GM18499 (cell line): ENCODE results near the gene TGM1.
A peak's percentile ranks its signal among the peaks of the same experiment; 100 is the strongest.
"Not testable (repeated sequence)": the region's sequence is repeated elsewhere in the genome, so short reads cannot be mapped to it uniquely, and the experiment has no call there.

Source experiments
- ATAC-seq: cut with Tn5 transposase; IDR thresholded peaks from one replicate; pipeline ENCODE4 v1.9.1; 2021; ENCODE audit warnings: moderate number of reproducible peaks; ENCODE audit not compliant: insufficient read depth, unreplicated experiment

The TGM1 gene

GRCh38 chr14:24256960-24257359 is 6.0 kb downstream of the TGM1 start:
- ATAC-seq: no peak

- ATAC-seq: no peak
Measured at GRCh38 chr14:24255931-24256711, 6.9 kb downstream of the TGM1 start.

GRCh38 chr14:24255438-24255837 is 7.5 kb downstream of the TGM1 start:
- ATAC-seq: no peak

GRCh38 chr14:24254630-24255392 is 8.2 kb downstream of the TGM1 start:
- ATAC-seq: no peak

- no peak for ATAC-seq
Measured at GRCh38 chr14:24253936-24254335, 9.0 kb downstream of the TGM1 start.

- no peak for ATAC-seq
Measured at GRCh38 chr14:24252289-24253124, 10.5 kb downstream of the TGM1 start.

- no peak for ATAC-seq
Measured at GRCh38 chr14:24251880-24252288, 11.1 kb downstream of the TGM1 start.

- no peak for ATAC-seq
Measured at GRCh38 chr14:24250354-24250753, 12.6 kb downstream of the TGM1 start.

GRCh38 chr14:24249230-24250021 is 13.6 kb downstream of the TGM1 start:
- no peak for ATAC-seq

- ATAC-seq: no peak
Measured at GRCh38 chr14:24247422-24247821, 15.6 kb downstream of the TGM1 start.

- no peak for ATAC-seq
Measured at GRCh38 chr14:24246765-24247212, 16.2 kb downstream of the TGM1 start.

GRCh38 chr14:24245350-24245749 is 17.6 kb downstream of the TGM1 start:
- ATAC-seq: not testable (repeated sequence)

- ATAC-seq: no peak
Measured at GRCh38 chr14:24243336-24243836, 19.6 kb downstream of the TGM1 start.

- ATAC-seq: peak; percentile 36
Measured at GRCh38 chr14:24241829-24242443, 21.0 kb downstream of the TGM1 start.

- ATAC-seq: no peak
Measured at GRCh38 chr14:24240110-24240918, 22.7 kb downstream of the TGM1 start.

- ATAC-seq: no peak
Measured at GRCh38 chr14:24238527-24239037, 24.4 kb downstream of the TGM1 start.

- ATAC-seq: no peak
Measured at GRCh38 chr14:24238123-24238522, 24.9 kb downstream of the TGM1 start.

GRCh38 chr14:24237463-24237955 is 25.5 kb downstream of the TGM1 start:
- ATAC-seq: no peak
